Measurements from ENCODE around the gene AQP6.

AQP6 gene

DNA sequence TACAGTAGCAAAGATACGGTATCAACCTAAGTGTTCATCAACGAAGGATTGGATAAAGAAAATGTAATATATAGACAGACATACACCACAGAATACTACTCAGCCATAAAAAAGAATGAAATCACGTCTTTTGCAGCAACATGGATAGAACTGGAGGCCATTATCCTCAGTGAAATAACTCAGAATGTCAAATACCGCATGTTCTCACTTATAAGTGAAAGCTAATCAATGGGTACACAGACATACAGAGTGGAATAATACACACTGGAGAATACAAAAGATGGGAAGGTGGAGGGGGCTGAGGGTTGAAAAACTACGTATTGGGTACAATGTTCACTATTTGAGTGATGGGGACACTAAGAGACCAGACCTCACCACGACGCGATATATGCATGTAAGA lies 51.5 kb downstream of the AQP6 start:
- no peak for ATAC-seq

DNA sequence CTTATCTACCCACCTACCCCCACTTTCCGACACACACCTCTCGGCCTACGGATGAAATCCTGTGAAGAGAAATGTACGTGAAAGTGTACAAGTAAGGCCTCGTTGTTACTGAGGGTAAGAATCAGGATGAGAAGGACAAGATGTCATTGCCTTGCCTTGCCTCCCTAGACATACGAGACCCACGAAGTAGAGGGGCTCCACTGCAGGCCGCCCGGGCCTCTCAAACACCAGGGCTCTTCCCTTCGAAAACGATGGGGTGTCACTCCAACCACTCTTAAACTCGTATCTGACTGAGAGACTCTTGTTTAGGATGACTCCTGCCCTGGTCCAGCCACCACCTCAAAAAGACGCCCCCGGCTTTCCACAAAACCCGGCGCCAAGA lies 52.0 kb downstream of the AQP6 start:
- TF ChIP-seq CSDC2 (CRISPR knock-in tag; IDR thresholded peaks at IDR 0.05) = no peak
- no peak for TF ChIP-seq ZFP3 (CRISPR knock-in tag; IDR thresholded peaks at IDR 0.05)
- no peak for TF ChIP-seq PPARA (CRISPR knock-in tag; IDR thresholded peaks at IDR 0.05; ENCODE audit: borderline replicate concordance)
- TF ChIP-seq TSHZ2 (CRISPR knock-in tag; IDR thresholded peaks at IDR 0.05) = no peak
- TF ChIP-seq POU6F1 (CRISPR knock-in tag; IDR thresholded peaks at IDR 0.05; ENCODE audit: borderline replicate concordance, low read depth) = no peak
- TF ChIP-seq, protein P1, sequence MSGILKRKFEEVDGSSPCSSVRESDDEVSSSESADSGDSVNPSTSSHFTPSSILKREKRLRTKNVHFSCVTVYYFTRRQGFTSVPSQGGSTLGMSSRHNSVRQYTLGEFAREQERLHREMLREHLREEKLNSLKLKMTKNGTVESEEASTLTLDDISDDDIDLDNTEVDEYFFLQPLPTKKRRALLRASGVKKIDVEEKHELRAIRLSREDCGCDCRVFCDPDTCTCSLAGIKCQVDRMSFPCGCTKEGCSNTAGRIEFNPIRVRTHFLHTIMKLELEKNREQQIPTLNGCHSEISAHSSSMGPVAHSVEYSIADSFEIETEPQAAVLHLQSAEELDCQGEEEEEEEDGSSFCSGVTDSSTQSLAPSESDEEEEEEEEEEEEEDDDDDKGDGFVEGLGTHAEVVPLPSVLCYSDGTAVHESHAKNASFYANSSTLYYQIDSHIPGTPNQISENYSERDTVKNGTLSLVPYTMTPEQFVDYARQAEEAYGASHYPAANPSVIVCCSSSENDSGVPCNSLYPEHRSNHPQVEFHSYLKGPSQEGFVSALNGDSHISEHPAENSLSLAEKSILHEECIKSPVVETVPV (CRISPR knock-in tag; IDR thresholded peaks at IDR 0.05) = no peak
- TF ChIP-seq ISL1 (CRISPR knock-in tag; IDR thresholded peaks at IDR 0.05) = no peak
- no peak for TF ChIP-seq CREB5 (CRISPR knock-in tag; IDR thresholded peaks at IDR 0.05; ENCODE audit: low read depth)
- TF ChIP-seq ZNF8 (CRISPR knock-in tag; IDR thresholded peaks at IDR 0.05) = no peak
- no peak for TF ChIP-seq RARB (CRISPR knock-in tag; IDR thresholded peaks at IDR 0.05)
- TF ChIP-seq ESRRG (CRISPR knock-in tag; IDR thresholded peaks at IDR 0.05) = no peak
- TF ChIP-seq TOX (CRISPR knock-in tag; IDR thresholded peaks at IDR 0.05; ENCODE audit: borderline replicate concordance) = no peak
- no peak for TF ChIP-seq SNAI2 (CRISPR knock-in tag; IDR thresholded peaks at IDR 0.05)
- TF ChIP-seq ZFP30 (CRISPR knock-in tag; IDR thresholded peaks at IDR 0.05) = no peak
- TF ChIP-seq ZNF70 (CRISPR knock-in tag; IDR thresholded peaks at IDR 0.05) = no peak
- no peak for TF ChIP-seq ZC3H10 (CRISPR knock-in tag; IDR thresholded peaks at IDR 0.05)
- TF ChIP-seq ARNTL (CRISPR knock-in tag; IDR thresholded peaks at IDR 0.05; ENCODE audit: borderline replicate concordance, low read depth) = no peak
- TF ChIP-seq, protein P2, sequence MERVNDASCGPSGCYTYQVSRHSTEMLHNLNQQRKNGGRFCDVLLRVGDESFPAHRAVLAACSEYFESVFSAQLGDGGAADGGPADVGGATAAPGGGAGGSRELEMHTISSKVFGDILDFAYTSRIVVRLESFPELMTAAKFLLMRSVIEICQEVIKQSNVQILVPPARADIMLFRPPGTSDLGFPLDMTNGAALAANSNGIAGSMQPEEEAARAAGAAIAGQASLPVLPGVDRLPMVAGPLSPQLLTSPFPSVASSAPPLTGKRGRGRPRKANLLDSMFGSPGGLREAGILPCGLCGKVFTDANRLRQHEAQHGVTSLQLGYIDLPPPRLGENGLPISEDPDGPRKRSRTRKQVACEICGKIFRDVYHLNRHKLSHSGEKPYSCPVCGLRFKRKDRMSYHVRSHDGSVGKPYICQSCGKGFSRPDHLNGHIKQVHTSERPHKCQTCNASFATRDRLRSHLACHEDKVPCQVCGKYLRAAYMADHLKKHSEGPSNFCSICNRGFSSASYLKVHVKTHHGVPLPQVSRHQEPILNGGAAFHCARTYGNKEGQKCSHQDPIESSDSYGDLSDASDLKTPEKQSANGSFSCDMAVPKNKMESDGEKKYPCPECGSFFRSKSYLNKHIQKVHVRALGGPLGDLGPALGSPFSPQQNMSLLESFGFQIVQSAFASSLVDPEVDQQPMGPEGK (CRISPR knock-in tag; IDR thresholded peaks at IDR 0.05; ENCODE audit: borderline replicate concordance) = no peak
- no peak for TF ChIP-seq BACH2 (CRISPR knock-in tag; IDR thresholded peaks at IDR 0.05; ENCODE audit: borderline replicate concordance)
- peak; percentile 66 for ATAC-seq

More for the DNA sequence above, 51.5 kb downstream of the AQP6 start:
- TF ChIP-seq, protein P2 (CRISPR knock-in tag; IDR thresholded peaks at IDR 0.05; ENCODE audit: borderline replicate concordance) = no peak
- TF ChIP-seq TOX (CRISPR knock-in tag; IDR thresholded peaks at IDR 0.05; ENCODE audit: borderline replicate concordance) = no peak
- no peak for TF ChIP-seq TCF4 (CRISPR knock-in tag; IDR thresholded peaks at IDR 0.05; ENCODE audit: borderline replicate concordance)
- no peak for TF ChIP-seq ZC3H10 (CRISPR knock-in tag; IDR thresholded peaks at IDR 0.05)
- no peak for TF ChIP-seq ESRRG (CRISPR knock-in tag; IDR thresholded peaks at IDR 0.05)
- no peak for TF ChIP-seq ZFP3 (CRISPR knock-in tag; IDR thresholded peaks at IDR 0.05)
- TF ChIP-seq GLIS3 (CRISPR knock-in tag; IDR thresholded peaks at IDR 0.05) = no peak
- TF ChIP-seq POU6F1 (CRISPR knock-in tag; IDR thresholded peaks at IDR 0.05; ENCODE audit: borderline replicate concordance, low read depth) = no peak
- no peak for TF ChIP-seq RARB (CRISPR knock-in tag; IDR thresholded peaks at IDR 0.05)
- TF ChIP-seq PPARA (CRISPR knock-in tag; IDR thresholded peaks at IDR 0.05; ENCODE audit: borderline replicate concordance) = no peak
- no peak for TF ChIP-seq ZNF565 (CRISPR knock-in tag; conservative IDR thresholded peaks at IDR 0.05; ENCODE audit: low read depth)
- no peak for TF ChIP-seq ZNF70 (CRISPR knock-in tag; IDR thresholded peaks at IDR 0.05)
- no peak for TF ChIP-seq ISL1 (CRISPR knock-in tag; IDR thresholded peaks at IDR 0.05)
- TF ChIP-seq CSDC2 (CRISPR knock-in tag; IDR thresholded peaks at IDR 0.05) = no peak
